Liver (tissue), 9 donors: ENCODE results near the gene MBNL2. TPM values are rescaled to one million over a fixed set of nuclear protein-coding genes. Genes with fewer than 3 reads are reported as not detected.

ENCODE experiments used
- DNase-seq: peaks from one replicate; pipeline ENCODE4 v3.0.0-alpha.2; 2017; ENCODE audit warnings: low spot score
- H3K27ac ChIP-seq, 2 donors: one replicate each; pipeline ENCODE4 v1.7.0; 2013; ENCODE audit warnings: inconsistent platforms in 2 of 2, low read length in 2 of 2, control low read depth in 1 of 2, low read depth in 1 of 2, mild to moderate bottlenecking in 1 of 2
- H3K27me3 ChIP-seq, 4 donors: one replicate each; pipeline versions ENCODE4 v1.6.1 to v1.7.0; 2013; ENCODE audit warnings: low read length in 3 of 4, inconsistent platforms in 1 of 4, mild to moderate bottlenecking in 1 of 4, moderate library complexity in 1 of 4; ENCODE audit not compliant: control insufficient read depth in 4 of 4, insufficient read depth in 4 of 4
- H3K36me3 ChIP-seq, 4 donors: one replicate each; pipeline versions ENCODE4 v1.6.1 to v1.7.0; 2013; ENCODE audit warnings: low read length in 3 of 4, mild to moderate bottlenecking in 3 of 4, low read depth in 1 of 4, moderate library complexity in 1 of 4; ENCODE audit not compliant: control insufficient read depth in 4 of 4, insufficient read depth in 3 of 4
- H3K4me1 ChIP-seq, 4 donors: one replicate each; pipeline versions ENCODE4 v1.6.1 to v1.7.0; 2013; ENCODE audit warnings: low read length in 3 of 4, mild to moderate bottlenecking in 3 of 4, moderate library complexity in 1 of 4; ENCODE audit not compliant: control insufficient read depth in 4 of 4, insufficient read depth in 4 of 4
- H3K4me3 ChIP-seq, 3 donors: one replicate each; pipeline versions ENCODE4 v1.6.1 to v1.7.0; 2013; ENCODE audit warnings: low read length in 3 of 3, control low read depth in 1 of 3, low read depth in 1 of 3, mild to moderate bottlenecking in 1 of 3
- H3K9ac ChIP-seq, 2 donors: one replicate each; pipeline ENCODE4 v1.7.0; 2013; ENCODE audit warnings: low read length in 2 of 2, mild to moderate bottlenecking in 2 of 2, moderate library complexity in 2 of 2, control low read depth in 1 of 2, low read depth in 1 of 2
- H3K9me3 ChIP-seq, 4 donors: one replicate each; pipeline versions ENCODE4 v1.6.1 to v1.7.0; 2013; ENCODE audit warnings: low read length in 3 of 4; ENCODE audit not compliant: control insufficient read depth in 4 of 4
- ATF3 ChIP-seq: IDR thresholded peaks from 2 replicates; pipeline ENCODE4 v1.6.1; 2016; ENCODE audit warnings: antibody characterized with exemption
- FOXA1 ChIP-seq: IDR thresholded peaks from 2 replicates; pipeline ENCODE4 v1.6.1; 2016; ENCODE audit warnings: antibody characterized with exemption
- FOXA2 ChIP-seq: IDR thresholded peaks from 2 replicates; pipeline ENCODE4 v1.6.1; 2016; ENCODE audit warnings: antibody characterized with exemption
- GABPA ChIP-seq, 2 donors: IDR thresholded peaks in 1 of 2; conservative IDR thresholded peaks in 1 of 2; 2 replicates each; pipeline ENCODE4 v1.6.1; 2016; ENCODE audit warnings: antibody characterized with exemption in 2 of 2, mild to moderate bottlenecking in 1 of 2, moderate library complexity in 1 of 2
- HNF4A ChIP-seq, 2 donors: conservative IDR thresholded peaks; 2 replicates each; pipeline ENCODE4 v1.6.1; 2016; ENCODE audit warnings: antibody characterized with exemption in 2 of 2, mild to moderate bottlenecking in 2 of 2
- HNF4G ChIP-seq: IDR thresholded peaks from 2 replicates; pipeline ENCODE4 v1.6.1; 2016; ENCODE audit warnings: antibody characterized with exemption
- JUND ChIP-seq, 2 donors: IDR thresholded peaks; 2 replicates each; pipeline ENCODE4 v1.6.1; 2016; ENCODE audit warnings: antibody characterized with exemption in 2 of 2
- NR2F2 ChIP-seq: IDR thresholded peaks from 2 replicates; pipeline ENCODE4 v1.6.1; 2016; ENCODE audit warnings: antibody characterized with exemption
- REST ChIP-seq: IDR thresholded peaks from 2 replicates; pipeline ENCODE4 v1.6.1; 2016; ENCODE audit warnings: antibody characterized with exemption, mild to moderate bottlenecking
- SP1 ChIP-seq: IDR thresholded peaks from 2 replicates; pipeline ENCODE4 v1.6.1; 2018; ENCODE audit warnings: antibody characterized with exemption, mild to moderate bottlenecking
- YY1 ChIP-seq: IDR thresholded peaks from 2 replicates; pipeline ENCODE4 v1.6.1; 2016; ENCODE audit warnings: antibody characterized with exemption, mild to moderate bottlenecking
- WGBS: extraction: QIAGEN DNeasy Blood & Tissue Kit; methylation state at CpG from one replicate; pipeline ENCODE4 v1.1.7; 2013; 5-methylcytosine and 5-hydroxymethylcytosine counted together
- polyA plus RNA-seq, 2 donors: library from polyadenylated mRNA; stranded (reverse) in 1 of 2; unstranded in 1 of 2; fragments of 200-250 nt in 1 of 2; fragments of >200 nt in 1 of 2; fragmentation: Nextera tagmentation in 1 of 2; extraction: Ambion mirVana in 1 of 2; gene quantifications; one replicate each; pipeline versions ENCODE4 v1.2.1 to v1.2.3, GENCODE V29; 2013 to 2015
- total RNA-seq, 2 donors: library from RNA; depleted of rRNA; stranded (reverse); fragments of >200 nt; gene quantifications; one replicate each; pipeline ENCODE4 v1.2.3, GENCODE V29; 2014
- TF ChIP-seq, protein P1 (sequence below): fragments of 150-350 bp; IDR thresholded peaks from 2 replicates; pipeline ENCODE4 v1.5.1; 2017; ENCODE audit warnings: improper control_type of control experiment, low read depth, low read length; ENCODE audit not compliant: missing input control
- TF ChIP-seq, protein P2 (sequence below): IDR thresholded peaks from 2 replicates; pipeline ENCODE4 v1.6.1; 2016; ENCODE audit warnings: antibody characterized with exemption
- donor health status: healthy.
- donor health status: healthy.
- donor health status: healthy.
- donor health status: healthy.
- donor health status: healthy.

Gene MBNL2
- total and polyA plus RNA-seq, 4 donors: 16.0 to 49.6 (median 36.8) TPM

DNA sequence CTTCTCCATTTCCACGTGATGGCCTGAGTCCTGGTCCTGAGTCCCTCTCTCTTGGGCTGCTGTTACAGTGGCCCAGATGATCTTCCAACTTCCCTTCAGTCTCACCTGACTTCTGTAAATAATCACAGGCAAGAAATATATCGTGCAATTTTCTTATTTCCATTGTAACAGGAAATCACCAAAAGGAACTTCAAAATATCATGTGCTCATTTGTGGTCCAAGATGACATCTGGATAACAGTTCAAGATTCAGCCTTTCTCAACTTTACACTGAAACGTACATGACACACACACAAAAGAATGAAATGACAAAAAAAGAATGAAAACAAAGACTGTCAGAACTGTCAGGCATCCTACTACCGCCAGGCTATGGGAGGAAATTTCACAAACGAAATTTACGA, 189.9 kb downstream of the MBNL2 start:
- H3K36me3 ChIP-seq: no peaks in the 10 kb centered on the region

GRCh38 chr13:97413694-97414093, 191.6 kb downstream of the MBNL2 start:
- Histone ChIP-seq H3K27me3 (no peaks in the 10 kb centered on the region), H3K4me3 (no peak overlapping the region), H3K9me3 (no peaks in the 10 kb centered on the region), H3K4me1 (no peaks in the 10 kb centered on the region), H3K27ac (no peak overlapping the region), H3K9ac (no peak overlapping the region), H3K36me3 (no peaks in the 10 kb centered on the region)
- 45% methylated on average over 1 of the region's 1 CpG for WGBS
- no peak for DNase-seq
- TF ChIP-seq SP1: no peak
- no peak for TF ChIP-seq HNF4G
- TF ChIP-seq, protein P1, sequence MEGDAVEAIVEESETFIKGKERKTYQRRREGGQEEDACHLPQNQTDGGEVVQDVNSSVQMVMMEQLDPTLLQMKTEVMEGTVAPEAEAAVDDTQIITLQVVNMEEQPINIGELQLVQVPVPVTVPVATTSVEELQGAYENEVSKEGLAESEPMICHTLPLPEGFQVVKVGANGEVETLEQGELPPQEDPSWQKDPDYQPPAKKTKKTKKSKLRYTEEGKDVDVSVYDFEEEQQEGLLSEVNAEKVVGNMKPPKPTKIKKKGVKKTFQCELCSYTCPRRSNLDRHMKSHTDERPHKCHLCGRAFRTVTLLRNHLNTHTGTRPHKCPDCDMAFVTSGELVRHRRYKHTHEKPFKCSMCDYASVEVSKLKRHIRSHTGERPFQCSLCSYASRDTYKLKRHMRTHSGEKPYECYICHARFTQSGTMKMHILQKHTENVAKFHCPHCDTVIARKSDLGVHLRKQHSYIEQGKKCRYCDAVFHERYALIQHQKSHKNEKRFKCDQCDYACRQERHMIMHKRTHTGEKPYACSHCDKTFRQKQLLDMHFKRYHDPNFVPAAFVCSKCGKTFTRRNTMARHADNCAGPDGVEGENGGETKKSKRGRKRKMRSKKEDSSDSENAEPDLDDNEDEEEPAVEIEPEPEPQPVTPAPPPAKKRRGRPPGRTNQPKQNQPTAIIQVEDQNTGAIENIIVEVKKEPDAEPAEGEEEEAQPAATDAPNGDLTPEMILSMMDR: no peak
- no peak for TF ChIP-seq FOXA1
- TF ChIP-seq, protein P2, sequence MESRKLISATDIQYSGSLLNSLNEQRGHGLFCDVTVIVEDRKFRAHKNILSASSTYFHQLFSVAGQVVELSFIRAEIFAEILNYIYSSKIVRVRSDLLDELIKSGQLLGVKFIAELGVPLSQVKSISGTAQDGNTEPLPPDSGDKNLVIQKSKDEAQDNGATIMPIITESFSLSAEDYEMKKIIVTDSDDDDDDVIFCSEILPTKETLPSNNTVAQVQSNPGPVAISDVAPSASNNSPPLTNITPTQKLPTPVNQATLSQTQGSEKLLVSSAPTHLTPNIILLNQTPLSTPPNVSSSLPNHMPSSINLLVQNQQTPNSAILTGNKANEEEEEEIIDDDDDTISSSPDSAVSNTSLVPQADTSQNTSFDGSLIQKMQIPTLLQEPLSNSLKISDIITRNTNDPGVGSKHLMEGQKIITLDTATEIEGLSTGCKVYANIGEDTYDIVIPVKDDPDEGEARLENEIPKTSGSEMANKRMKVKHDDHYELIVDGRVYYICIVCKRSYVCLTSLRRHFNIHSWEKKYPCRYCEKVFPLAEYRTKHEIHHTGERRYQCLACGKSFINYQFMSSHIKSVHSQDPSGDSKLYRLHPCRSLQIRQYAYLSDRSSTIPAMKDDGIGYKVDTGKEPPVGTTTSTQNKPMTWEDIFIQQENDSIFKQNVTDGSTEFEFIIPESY: no peak
- TF ChIP-seq HNF4A (conservative IDR thresholded peaks at IDR 0.05): no peak
- no peak for TF ChIP-seq FOXA2
- TF ChIP-seq GABPA (IDR thresholded peaks at IDR 0.05 in 1 of 2, conservative IDR thresholded peaks at IDR 0.05 in 1 of 2): no peak
- TF ChIP-seq NR2F2: no peak
- no peak for TF ChIP-seq ATF3
- TF ChIP-seq REST: no peak
- TF ChIP-seq YY1: no peak
- no peak for TF ChIP-seq JUND (IDR thresholded peaks at IDR 0.05)

More for the DNA sequence above, 189.9 kb downstream of the MBNL2 start:
- no peak for DNase-seq
- H3K27me3 ChIP-seq: no peaks in the 10 kb centered on the region
- H3K4me3 ChIP-seq: no peak overlapping the region
- no peak overlapping the region for H3K27ac ChIP-seq
- H3K4me1 ChIP-seq: no peaks in the 10 kb centered on the region
- no peak overlapping the region for H3K9ac ChIP-seq
- H3K9me3 ChIP-seq: no peaks in the 10 kb centered on the region
- 86% methylated on average over 6 of the region's 6 CpGs for WGBS
- TF ChIP-seq, protein P2: no peak
- TF ChIP-seq SP1 (no peak), ATF3 (no peak)
